Peyer's patch (tissue), 4 donors: ENCODE data around the gene ZNF285. TPM values are rescaled to one million over a fixed set of nuclear protein-coding genes. Genes with fewer than 3 reads are reported as not detected.
"Not testable (repeated sequence)": the region's sequence is repeated elsewhere in the genome, so short reads cannot be mapped to it uniquely, and the experiment has no call there.

Source experiments
- DNase-seq, 3 donors: peaks; one replicate each; pipeline ENCODE4 v3.0.0-alpha.2; 2017 to 2019
- H3K27ac ChIP-seq, 4 donors: fragments of 200-600 bp; sonication (generic); one replicate each; pipeline ENCODE4 v1.5.1; 2016 to 2019
- H3K27me3 ChIP-seq, 2 donors: fragments of 200-600 bp; sonication (generic); one replicate each; pipeline ENCODE4 v1.5.1; 2019
- H3K36me3 ChIP-seq, 3 donors: fragments of 200-600 bp; sonication (generic); one replicate each; pipeline ENCODE4 v1.5.1; 2016 to 2019
- H3K4me1 ChIP-seq, 4 donors: fragments of 200-600 bp; sonication (generic); one replicate each; pipeline ENCODE4 v1.5.1; 2016 to 2019
- H3K4me3 ChIP-seq, 4 donors: fragments of 200-600 bp; sonication (generic); 1 replicate in 3 of 4; 2 replicates in 1 of 4; pipeline ENCODE4 v1.5.1; 2016 to 2019; ENCODE audit warnings: mild to moderate bottlenecking in 1 of 4
- H3K9me3 ChIP-seq, 4 donors: fragments of 200-600 bp; sonication (generic); one replicate each; pipeline ENCODE4 v1.5.1; 2016 to 2019; ENCODE audit warnings: mild to moderate bottlenecking in 1 of 4
- CTCF ChIP-seq, 6 experiments: fragments of 450-650 bp in 4 of 6; fragments of 200-600 bp in 2 of 6; sonication (generic) in 1 of 6; IDR thresholded peaks; one replicate each; pipeline ENCODE4 v1.5.1; 2017 to 2019; ENCODE audit warnings: antibody characterized with exemption in 6 of 6, mild to moderate bottlenecking in 3 of 6, moderate library complexity in 1 of 6
- POLR2A ChIP-seq, 2 donors: fragments of 450-650 bp; IDR thresholded peaks; one replicate each; pipeline ENCODE4 v1.5.1; 2017; ENCODE audit warnings: antibody characterized with exemption in 2 of 2, mild to moderate bottlenecking in 2 of 2, moderate library complexity in 2 of 2
- total RNA-seq, 4 donors: library from RNA; depleted of rRNA; stranded (reverse); fragments of >200 nt; gene quantifications; one replicate each; pipeline ENCODE4 v1.1.0, GENCODE V29; 2016

ZNF285 gene
- total RNA-seq, 4 donors from 2014 or later: 0.18 to 5.6 (median 0.47) TPM; not detected in 1

- Histone ChIP-seq H3K4me1 (no peaks in the 10 kb centered on the region), H3K9me3 (peaks cover 0 to 29% (median 0%) of the 10 kb centered on the region in 4 donors), H3K27me3 (no peaks in the 10 kb centered on the region), H3K27ac (no peak overlapping the region), H3K36me3 (peaks cover 0 to 4% (median 0%) of the 10 kb centered on the region in 3 donors), H3K4me3 (no peak overlapping the region)
- no peak for DNase-seq
- TF ChIP-seq POLR2A (IDR thresholded peaks at IDR 0.05): no peak
- no peak for TF ChIP-seq CTCF (IDR thresholded peaks at IDR 0.05)
These were observed 55.4 kb downstream of the ZNF285 start for GRCh38 chr19:44345959-44346358.

- Histone ChIP-seq H3K27ac (no peak overlapping the region), H3K4me3 (no peak overlapping the region), H3K36me3 (peaks cover 0 to 21% (median 0%) of the 10 kb centered on the region in 3 donors), H3K27me3 (no peaks in the 10 kb centered on the region), H3K9me3 (peaks cover 0 to 23% (median 0%) of the 10 kb centered on the region in 4 donors), H3K4me1 (no peaks in the 10 kb centered on the region)
- no peak for DNase-seq
- TF ChIP-seq POLR2A (IDR thresholded peaks at IDR 0.05): no peak
- no peak for TF ChIP-seq CTCF (IDR thresholded peaks at IDR 0.05)
These were observed 57.2 kb downstream of the ZNF285 start for GRCh38 chr19:44344255-44344654.

GRCh38 chr19:44341794-44342193, 59.6 kb downstream of the ZNF285 start:
- no peak for DNase-seq
- H3K4me1 ChIP-seq: no peaks in the 10 kb centered on the region
- H3K36me3 ChIP-seq: peaks cover 0 to 42% (median 0%) of the 10 kb centered on the region in 3 donors
- no peak overlapping the region for H3K4me3 ChIP-seq
- H3K27ac ChIP-seq: no peak overlapping the region
- H3K9me3 ChIP-seq: peaks cover 0 to 19% (median 0%) of the 10 kb centered on the region in 4 donors
- TF ChIP-seq CTCF (IDR thresholded peaks at IDR 0.05) (no peak), POLR2A (IDR thresholded peaks at IDR 0.05) (no peak)
- no peaks in the 10 kb centered on the region for H3K27me3 ChIP-seq

GRCh38 chr19:44334639-44335038, 66.8 kb downstream of the ZNF285 start:
- DNase-seq, H3K27me3 ChIP-seq, H3K27ac ChIP-seq, H3K4me3 ChIP-seq, H3K4me1 ChIP-seq: not testable (repeated sequence)
- peaks cover 0 to 63% (median 8%) of the 10 kb centered on the region in 4 donors for H3K9me3 ChIP-seq
- peaks cover 0 to 95% (median 0%) of the 10 kb centered on the region in 3 donors for H3K36me3 ChIP-seq

Other genes with a start within 250 kb of the ZNF285 start
- gene ZNF226, start 236.5 kb downstream of the ZNF285 start, total RNA-seq: 10 to 100 TPM; 21.3 to 25.6 (median 23.2) TPM
- gene ZNF227, start 189.1 kb downstream of the ZNF285 start, total RNA-seq: 10 to 100 TPM in 3 of 4 donors, 1 to 10 TPM in 1; 9.9 to 18.2 (median 14.2) TPM
- 1 to 10 TPM; 1.2 to 2.5 (median 1.6) TPM for gene ZNF233, start 141.7 kb downstream of the ZNF285 start, total RNA-seq
- 10 to 100 TPM in 1 of 4 donors, 1 to 10 TPM in 3; 7.4 to 11.0 (median 9.3) TPM for gene ZNF235, start 96.6 kb downstream of the ZNF285 start, total RNA-seq
- 1 to 10 TPM; 2.6 to 9.1 (median 6.3) TPM for gene ZNF112, start 44.9 kb downstream of the ZNF285 start, total RNA-seq
- 1 to 10 TPM in 1 of 4 donors, under 1 TPM in 3; 0.53 to 3.8 (median 0.68) TPM for gene ZNF229, start 46.9 kb upstream of the ZNF285 start, total RNA-seq
- 10 to 100 TPM in 3 of 4 donors, 1 to 10 TPM in 1; 7.8 to 28.1 (median 15.1) TPM for gene ZNF180, start 98.9 kb upstream of the ZNF285 start, total RNA-seq
- 100 to 1,000 TPM in 3 of 4 donors, 1 to 10 TPM in 1; 5.0 to 490 (median 163) TPM for gene CEACAM20, start 128.1 kb upstream of the ZNF285 start, total RNA-seq
- gene IGSF23, start 212.0 kb upstream of the ZNF285 start, total RNA-seq: 10 to 100 TPM in 2 of 4 donors, 1 to 10 TPM in 1, not detected in 1; 7.5 to 20.7 (median 11.0) TPM
- gene PVR, start 242.3 kb upstream of the ZNF285 start, total RNA-seq: 10 to 100 TPM; 21.7 to 49.3 (median 40.0) TPM